Frontal cortex (tissue), 4 donors: Measurements from ENCODE around the gene TP53I13. TPM values are rescaled to one million over a fixed set of nuclear protein-coding genes. Genes with fewer than 3 reads are reported as not detected.

Source experiments
- DNase-seq, 2 donors: peaks; one replicate each; pipeline ENCODE4 v3.0.0; 2012; ENCODE audit warnings: low spot score in 2 of 2
- FAIRE-seq: peaks from 2 replicates; lab custom pipeline; 2012; peaks lifted over from hg19 to GRCh38; lab: Jason Lieb, UNC
- total RNA-seq: library from RNA; depleted of rRNA; stranded (reverse); fragments of >200 nt; gene quantifications from one replicate; pipeline ENCODE4 v1.2.3, GENCODE V29; 2014
- donor health status: control.
- donor health status: control.
- donor health status: control.

The TP53I13 gene
- total RNA-seq, 1 donor from 2014 or later = 4.9 TPM

DNA sequence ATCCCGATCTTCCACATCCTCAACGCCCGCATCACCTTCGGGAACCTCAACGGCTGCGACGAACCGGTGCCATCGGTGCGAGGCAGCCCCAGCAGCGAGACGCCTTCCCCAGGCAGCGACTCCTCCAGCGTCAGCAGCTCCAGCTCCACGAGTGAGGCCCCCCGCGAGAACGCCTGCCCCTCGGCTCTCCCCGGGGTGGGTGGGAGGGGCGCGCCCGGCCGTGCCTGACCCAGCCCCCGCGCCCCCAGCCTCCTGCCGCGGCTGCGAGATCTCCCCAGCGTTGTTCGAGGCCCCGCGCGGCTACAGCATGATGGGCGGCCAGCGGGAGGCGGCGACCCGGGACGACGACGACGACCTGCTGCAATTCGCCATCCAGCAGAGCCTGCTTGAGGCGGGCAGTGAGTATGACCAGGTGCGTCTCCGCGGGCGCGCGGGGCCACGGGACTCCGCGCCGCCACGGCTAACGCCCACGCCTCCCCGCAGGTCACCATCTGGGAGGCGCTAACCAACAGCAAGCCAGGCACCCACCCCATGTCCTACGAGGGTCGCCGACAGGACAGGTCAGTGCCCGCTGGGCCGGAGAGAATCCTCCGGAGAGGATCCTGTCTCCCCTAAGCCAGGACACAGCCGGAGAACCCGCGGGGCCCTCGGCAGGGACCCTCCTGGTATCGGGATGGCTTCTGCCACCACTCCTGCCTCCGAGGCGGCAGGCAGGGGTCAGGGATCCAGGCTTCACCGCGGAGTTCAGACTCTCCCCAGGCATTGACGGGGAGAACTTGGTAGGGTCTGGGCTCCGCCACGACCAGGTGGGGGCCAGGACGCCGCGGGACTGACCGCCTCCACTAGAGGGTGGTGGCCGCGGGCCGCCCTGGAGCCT is 44.1 kb downstream of the TP53I13 start:
- DNase-seq (no peak), FAIRE-seq (no peak)

DNA sequence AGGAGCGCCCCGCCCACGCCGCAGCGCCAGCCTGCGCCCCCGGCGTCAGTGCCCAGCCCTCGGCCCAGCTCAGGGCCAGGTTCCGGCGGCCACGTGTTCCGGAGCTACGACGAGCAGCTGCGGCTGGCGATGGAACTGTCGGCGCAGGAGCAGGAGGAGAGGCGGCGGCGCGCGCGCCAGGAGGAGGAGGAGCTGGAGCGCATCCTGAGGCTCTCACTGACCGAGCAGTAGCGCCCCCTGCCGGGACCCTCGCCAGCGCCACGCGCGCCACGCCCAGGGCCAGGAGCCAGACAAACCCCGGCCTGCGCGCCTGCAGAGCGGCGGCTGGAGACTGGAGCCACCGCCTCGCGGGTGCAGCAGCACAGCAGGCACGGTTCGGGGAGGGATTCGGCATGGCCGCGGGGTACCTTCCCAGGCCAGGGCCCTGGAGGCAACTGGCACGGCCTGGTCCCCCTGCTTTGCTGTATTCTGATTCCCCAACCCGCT is 44.9 kb downstream of the TP53I13 start:
- no peak for FAIRE-seq
- peak; percentile 82 to 86 for DNase-seq

GRCh38 chr17:29613856-29614255 is 45.4 kb downstream of the TP53I13 start:
- DNase-seq (no peak), FAIRE-seq (no peak)

- peak in 1 of 2 donors; percentile 78 for DNase-seq
- no peak for FAIRE-seq
These were observed 46.0 kb downstream of the TP53I13 start for GRCh38 chr17:29614349-29615047.

- DNase-seq (peak in 1 of 2 donors; percentile 57), FAIRE-seq (no peak)
These were observed 46.5 kb downstream of the TP53I13 start for GRCh38 chr17:29615048-29615385.

- no peak for FAIRE-seq
These were observed 47.2 kb downstream of the TP53I13 start for GRCh38 chr17:29615492-29616299.

GRCh38 chr17:29616300-29617048 is 48.0 kb downstream of the TP53I13 start:
- FAIRE-seq (no peak), DNase-seq (no peak)

More at GRCh38 chr17:29615492-29616299, 47.2 kb downstream of the TP53I13 start:
- peak; percentile 94 to 96 for DNase-seq

- FAIRE-seq (no peak), DNase-seq (peak; percentile 74 to 79)
These were observed 48.6 kb downstream of the TP53I13 start for GRCh38 chr17:29617125-29617480.

DNA sequence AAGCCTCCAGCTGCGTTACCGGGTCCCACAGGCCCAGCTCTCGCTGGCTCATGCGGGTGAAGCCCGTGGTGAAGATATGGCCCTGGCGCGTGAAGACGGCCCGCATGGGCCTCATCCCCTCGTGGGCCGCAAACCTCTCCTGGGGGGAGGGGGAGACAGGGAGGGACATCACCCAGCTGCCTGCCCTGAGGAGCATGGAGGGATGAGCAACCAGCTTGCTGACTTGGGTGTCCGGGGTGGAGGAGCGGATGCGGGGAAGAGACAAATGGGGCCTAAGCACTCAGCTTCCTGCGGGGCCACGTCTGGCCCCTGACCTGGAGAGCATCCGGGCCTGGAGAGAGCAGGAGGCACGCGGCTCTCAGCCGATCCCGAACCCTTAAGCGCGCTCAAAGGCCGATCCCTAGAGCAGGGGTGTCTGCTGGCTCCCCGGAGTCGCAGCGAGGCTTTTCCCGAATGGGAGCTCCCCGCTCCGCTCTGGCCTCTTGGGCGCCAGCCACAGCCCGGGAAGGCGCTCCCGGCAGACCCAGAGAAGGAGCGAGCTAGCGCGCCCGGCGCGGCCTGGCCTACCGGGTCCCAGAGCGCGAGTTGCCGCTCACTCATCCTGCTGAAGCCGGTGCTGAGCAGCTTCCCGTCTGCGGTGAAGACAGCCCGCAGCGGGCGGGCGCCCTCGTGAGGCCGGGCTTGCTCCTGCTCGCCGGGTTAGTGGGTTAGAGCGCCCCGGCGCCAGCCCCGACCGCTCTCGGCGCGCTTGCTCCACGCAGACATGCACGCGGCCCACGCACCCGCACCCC is 49.2 kb downstream of the TP53I13 start:
- FAIRE-seq (no peak), DNase-seq (peak; percentile 78 to 79)

DNA sequence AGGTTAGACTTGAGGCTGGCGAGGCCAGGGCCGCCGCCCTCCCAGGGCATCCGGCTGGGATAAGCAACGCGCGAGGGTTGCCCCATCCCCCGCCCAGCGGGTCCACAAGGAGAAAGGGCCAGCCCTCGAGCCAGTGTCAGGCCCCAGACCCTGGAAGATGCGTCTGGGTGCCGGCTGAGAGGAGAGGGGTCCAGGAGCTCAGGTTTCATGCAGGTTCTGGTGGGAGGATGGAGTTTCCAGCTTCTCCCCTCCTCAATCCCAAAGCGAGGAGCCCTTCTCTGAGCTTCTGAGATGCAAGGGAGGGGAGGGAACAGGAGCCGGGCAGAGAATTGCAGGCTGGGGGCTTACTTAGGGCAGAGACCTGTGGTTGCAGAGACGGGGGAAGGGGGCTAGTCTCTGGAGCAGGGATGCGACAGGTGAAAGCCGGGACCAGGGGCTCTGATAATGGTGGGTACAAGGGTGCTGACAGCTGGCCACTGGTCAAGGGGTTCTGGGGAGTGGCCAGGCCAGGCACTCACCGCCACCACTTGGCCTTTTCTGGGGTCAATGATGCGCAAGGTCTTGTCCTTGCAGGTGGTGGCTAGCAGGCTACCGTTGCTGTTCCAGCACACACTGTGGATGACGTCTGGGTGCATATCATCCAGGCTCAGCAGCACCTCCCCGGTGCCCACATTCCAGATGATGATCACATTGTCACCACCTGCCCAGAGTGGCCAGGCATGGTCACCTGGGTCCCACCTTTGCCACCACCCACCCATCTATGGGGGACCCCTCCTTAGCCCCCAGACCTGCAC is 50.0 kb downstream of the TP53I13 start:
- FAIRE-seq = no peak
- DNase-seq = no peak

DNA sequence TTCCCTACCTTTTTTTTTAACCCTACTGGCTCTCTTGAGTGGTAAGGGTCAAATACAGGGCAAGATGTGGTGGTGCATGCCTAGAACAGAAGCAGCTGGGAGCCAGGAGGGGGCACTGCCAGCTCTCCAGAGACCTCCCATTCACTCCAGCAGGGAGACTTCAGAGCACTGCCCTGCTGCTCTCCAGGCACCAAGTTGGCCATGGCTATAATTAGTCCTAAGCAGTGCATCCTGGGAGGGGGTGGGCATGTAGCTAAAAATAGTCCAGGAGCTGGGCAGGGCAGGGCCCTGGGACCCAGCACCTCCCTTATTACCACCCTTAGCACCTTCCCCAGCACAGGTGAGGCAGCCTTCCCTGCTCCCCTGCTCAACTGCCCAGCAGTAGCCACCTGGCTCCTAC is 50.8 kb downstream of the TP53I13 start:
- DNase-seq (no peak), FAIRE-seq (no peak)

- DNase-seq (no peak), FAIRE-seq (no peak)
These were observed 51.8 kb downstream of the TP53I13 start for GRCh38 chr17:29620271-29620670.

DNA sequence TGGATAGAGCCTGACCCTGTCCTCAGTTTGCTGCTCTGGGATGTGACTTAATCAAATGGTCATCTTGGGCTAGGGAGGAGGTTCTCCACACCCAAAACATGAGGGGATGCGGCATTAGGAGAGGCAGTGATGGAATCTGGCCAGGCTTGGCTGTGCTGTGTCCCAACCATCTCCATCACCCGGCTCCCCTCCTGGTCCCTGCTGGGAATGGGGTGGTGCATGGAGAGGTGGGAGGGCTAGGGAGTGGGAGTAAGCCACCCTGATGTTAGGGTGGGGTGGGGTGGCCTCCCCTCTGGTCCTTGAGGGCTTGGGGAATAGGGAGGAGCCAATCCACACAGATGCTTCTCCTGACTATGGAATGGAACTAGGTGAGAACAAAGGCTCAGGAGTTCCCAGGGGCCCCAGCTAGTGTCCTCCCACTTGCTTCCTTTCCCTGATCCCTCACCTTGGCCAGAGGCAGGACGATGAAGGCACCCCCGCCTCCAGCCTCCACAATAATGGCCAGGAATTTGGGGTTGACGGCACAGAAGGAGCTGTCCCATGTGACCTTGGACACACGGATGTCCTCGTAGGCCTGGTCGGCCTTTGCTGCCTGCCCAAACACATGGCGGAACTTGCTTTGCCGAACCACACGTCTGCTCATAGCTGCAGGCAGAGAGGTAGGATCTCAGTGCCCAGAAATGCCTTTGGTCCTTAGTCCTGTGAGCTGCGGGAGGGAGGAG is 52.4 kb downstream of the TP53I13 start:
- DNase-seq (no peak), FAIRE-seq (no peak)

DNA sequence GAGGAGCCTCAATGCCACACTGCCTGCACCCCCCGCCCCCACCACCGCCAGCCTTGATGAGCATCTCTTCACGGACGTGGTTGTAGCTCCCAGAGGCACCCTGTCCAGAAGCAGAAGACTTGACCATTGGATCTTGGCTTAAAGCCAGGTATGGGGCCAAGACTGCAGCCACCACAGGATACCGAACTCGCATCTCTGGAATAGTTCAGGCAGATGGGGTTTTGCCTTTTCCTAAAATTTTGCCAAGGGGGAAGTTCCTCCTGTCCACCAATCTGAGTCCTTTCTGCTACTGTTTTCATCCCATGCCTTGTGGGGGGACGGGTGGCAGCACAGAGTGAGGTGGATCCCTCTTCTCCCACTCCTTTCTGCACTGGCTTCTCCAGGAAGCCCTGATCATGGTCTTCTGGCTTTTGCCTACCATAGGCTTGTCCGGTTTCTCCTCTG is 53.3 kb downstream of the TP53I13 start:
- DNase-seq = no peak
- FAIRE-seq = no peak
